Panc1 (cell line): Measurements from ENCODE around the gene KREMEN2.

Experiments
- POLR2AphosphoS5 ChIP-seq: IDR thresholded peaks from 2 replicates; pipeline ENCODE4 v1.6.1; 2012; ENCODE audit warnings: mild to moderate bottlenecking, low read depth, low read length, moderate library complexity
- SIN3A ChIP-seq: IDR thresholded peaks from 2 replicates; pipeline ENCODE4 v1.6.1; 2012; ENCODE audit warnings: low read depth, mild to moderate bottlenecking, low read length, moderate library complexity, borderline replicate concordance; ENCODE audit not compliant: insufficient read depth
- TCF7L2 ChIP-seq: IDR thresholded peaks from 2 replicates; pipeline ENCODE4 v1.6.1; 2011; ENCODE audit warnings: mild to moderate bottlenecking, low read depth, low read length, inconsistent platforms
- TF ChIP-seq, protein P1 (sequence below): fragments of 450-650 bp; IDR thresholded peaks from 2 replicates; pipeline ENCODE4 v1.5.1; 2017; ENCODE audit warnings: mild to moderate bottlenecking
- TF ChIP-seq, protein P2 (sequence below), 2 experiments: IDR thresholded peaks; 2 replicates each; pipeline ENCODE4 v1.6.1; 2011 to 2012; ENCODE audit warnings: low read depth in 2 of 2, control low read depth in 1 of 2, low read length in 1 of 2, mild to moderate bottlenecking in 1 of 2, moderate library complexity in 1 of 2; ENCODE audit not compliant: insufficient read depth in 1 of 2

DNA sequence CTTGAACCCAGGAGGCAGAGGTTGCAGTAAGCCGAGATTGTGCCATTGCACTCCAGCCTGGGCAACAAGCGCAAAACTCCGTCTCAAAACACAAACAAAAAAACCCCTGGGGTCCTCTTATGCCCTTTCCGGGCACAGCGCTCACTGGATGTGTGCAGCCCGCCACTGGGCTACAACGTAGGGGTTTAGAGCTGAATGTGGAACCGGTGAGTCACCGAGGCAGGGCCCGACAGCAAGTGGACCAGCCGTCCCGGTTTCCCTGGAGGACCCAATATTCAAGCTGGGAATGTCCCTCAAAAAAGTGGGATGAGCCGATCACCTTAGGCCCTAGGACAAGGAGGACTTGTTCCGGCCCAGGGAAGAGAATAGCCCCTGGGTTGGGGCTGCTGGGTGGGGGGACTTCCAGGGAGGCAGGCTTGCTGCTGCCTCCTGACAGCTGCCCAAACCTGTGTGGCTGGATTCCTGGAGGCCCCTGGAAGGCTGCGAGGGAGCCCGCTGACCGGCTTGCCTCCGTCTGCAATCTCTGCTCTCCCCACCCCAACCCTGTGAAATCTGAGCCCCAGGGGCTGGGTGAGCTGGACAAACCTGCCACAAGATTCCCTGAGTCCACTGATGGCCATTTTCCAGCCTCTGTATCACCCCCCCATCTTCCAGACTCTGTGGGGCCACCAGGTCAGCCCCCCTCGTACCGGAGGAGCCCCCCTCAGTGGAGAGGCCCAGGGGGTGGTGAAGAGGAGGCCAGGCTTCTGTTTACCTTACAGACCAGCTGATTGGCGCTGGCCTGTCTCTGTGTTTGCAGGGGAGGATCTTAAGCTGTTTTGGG, 45.7 kb downstream of the KREMEN2 start:
- TF ChIP-seq SIN3A (no peak), POLR2AphosphoS5 (peak; percentile 46), TCF7L2 (no peak)
- TF ChIP-seq, protein P1, sequence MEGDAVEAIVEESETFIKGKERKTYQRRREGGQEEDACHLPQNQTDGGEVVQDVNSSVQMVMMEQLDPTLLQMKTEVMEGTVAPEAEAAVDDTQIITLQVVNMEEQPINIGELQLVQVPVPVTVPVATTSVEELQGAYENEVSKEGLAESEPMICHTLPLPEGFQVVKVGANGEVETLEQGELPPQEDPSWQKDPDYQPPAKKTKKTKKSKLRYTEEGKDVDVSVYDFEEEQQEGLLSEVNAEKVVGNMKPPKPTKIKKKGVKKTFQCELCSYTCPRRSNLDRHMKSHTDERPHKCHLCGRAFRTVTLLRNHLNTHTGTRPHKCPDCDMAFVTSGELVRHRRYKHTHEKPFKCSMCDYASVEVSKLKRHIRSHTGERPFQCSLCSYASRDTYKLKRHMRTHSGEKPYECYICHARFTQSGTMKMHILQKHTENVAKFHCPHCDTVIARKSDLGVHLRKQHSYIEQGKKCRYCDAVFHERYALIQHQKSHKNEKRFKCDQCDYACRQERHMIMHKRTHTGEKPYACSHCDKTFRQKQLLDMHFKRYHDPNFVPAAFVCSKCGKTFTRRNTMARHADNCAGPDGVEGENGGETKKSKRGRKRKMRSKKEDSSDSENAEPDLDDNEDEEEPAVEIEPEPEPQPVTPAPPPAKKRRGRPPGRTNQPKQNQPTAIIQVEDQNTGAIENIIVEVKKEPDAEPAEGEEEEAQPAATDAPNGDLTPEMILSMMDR = no peak
- TF ChIP-seq, protein P2, sequence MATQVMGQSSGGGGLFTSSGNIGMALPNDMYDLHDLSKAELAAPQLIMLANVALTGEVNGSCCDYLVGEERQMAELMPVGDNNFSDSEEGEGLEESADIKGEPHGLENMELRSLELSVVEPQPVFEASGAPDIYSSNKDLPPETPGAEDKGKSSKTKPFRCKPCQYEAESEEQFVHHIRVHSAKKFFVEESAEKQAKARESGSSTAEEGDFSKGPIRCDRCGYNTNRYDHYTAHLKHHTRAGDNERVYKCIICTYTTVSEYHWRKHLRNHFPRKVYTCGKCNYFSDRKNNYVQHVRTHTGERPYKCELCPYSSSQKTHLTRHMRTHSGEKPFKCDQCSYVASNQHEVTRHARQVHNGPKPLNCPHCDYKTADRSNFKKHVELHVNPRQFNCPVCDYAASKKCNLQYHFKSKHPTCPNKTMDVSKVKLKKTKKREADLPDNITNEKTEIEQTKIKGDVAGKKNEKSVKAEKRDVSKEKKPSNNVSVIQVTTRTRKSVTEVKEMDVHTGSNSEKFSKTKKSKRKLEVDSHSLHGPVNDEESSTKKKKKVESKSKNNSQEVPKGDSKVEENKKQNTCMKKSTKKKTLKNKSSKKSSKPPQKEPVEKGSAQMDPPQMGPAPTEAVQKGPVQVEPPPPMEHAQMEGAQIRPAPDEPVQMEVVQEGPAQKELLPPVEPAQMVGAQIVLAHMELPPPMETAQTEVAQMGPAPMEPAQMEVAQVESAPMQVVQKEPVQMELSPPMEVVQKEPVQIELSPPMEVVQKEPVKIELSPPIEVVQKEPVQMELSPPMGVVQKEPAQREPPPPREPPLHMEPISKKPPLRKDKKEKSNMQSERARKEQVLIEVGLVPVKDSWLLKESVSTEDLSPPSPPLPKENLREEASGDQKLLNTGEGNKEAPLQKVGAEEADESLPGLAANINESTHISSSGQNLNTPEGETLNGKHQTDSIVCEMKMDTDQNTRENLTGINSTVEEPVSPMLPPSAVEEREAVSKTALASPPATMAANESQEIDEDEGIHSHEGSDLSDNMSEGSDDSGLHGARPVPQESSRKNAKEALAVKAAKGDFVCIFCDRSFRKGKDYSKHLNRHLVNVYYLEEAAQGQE (IDR thresholded peaks at IDR 0.05; ENCODE audit: insufficient read depth in 1 of 2, low read depth in 2 of 2, low read length in 1 of 2) = no peak
